ENCODE measurements around the gene GBE1.
"Not testable (repeated sequence)": the region's sequence is repeated elsewhere in the genome, so short reads cannot be mapped to it uniquely, and the experiment has no call there.

DNA sequence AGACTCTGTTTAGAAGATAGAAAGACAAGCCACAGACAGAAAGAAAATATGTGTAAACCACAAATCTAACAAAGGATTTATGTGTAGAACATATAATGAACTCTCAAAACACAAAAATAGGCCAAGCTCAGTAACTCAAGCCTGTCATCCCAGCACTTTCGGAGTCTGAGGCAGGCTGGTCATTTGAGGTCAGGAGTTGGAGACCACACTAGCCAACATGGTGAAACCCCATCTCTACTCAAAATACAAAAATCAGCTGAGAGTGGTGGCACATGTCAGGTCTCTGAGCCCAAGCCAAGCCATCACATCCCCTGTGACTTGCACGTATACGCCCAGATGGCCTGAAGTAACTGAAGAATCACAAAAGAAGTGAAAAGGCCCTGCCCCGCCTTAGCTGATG lies 14.2 kb downstream of the GBE1 start:
- not testable (repeated sequence) for TF ChIP-seq POLR2A (IDR thresholded peaks at IDR 0.05)
- TF ChIP-seq, protein P1, sequence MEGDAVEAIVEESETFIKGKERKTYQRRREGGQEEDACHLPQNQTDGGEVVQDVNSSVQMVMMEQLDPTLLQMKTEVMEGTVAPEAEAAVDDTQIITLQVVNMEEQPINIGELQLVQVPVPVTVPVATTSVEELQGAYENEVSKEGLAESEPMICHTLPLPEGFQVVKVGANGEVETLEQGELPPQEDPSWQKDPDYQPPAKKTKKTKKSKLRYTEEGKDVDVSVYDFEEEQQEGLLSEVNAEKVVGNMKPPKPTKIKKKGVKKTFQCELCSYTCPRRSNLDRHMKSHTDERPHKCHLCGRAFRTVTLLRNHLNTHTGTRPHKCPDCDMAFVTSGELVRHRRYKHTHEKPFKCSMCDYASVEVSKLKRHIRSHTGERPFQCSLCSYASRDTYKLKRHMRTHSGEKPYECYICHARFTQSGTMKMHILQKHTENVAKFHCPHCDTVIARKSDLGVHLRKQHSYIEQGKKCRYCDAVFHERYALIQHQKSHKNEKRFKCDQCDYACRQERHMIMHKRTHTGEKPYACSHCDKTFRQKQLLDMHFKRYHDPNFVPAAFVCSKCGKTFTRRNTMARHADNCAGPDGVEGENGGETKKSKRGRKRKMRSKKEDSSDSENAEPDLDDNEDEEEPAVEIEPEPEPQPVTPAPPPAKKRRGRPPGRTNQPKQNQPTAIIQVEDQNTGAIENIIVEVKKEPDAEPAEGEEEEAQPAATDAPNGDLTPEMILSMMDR (IDR thresholded peaks at IDR 0.05): not testable (repeated sequence)

All from vagina (tissue), 2 donors.